HepG2 (cell line): ENCODE results near the gene BLMH. TPM values are rescaled to one million over a fixed set of nuclear protein-coding genes. Genes with fewer than 3 reads are reported as not detected.

ENCODE experiments used
- EP300 ChIP-seq, 3 experiments: sonication (generic) in 1 of 3; formaldehyde crosslinking in 1 of 3; IDR thresholded peaks; 2 replicates each; pipeline versions ENCODE4 v1.5.1 to v1.6.1; 2011 to 2020; ENCODE audit warnings: low read depth in 2 of 3, low read length in 2 of 3, borderline replicate concordance in 1 of 3, improper control_type of control experiment in 1 of 3, mild to moderate bottlenecking in 1 of 3, missing genetic modification reagents in 1 of 3, moderate library complexity in 1 of 3
- IRX3 ChIP-seq: sonication (generic); formaldehyde crosslinking; IDR thresholded peaks from 2 replicates; pipeline ENCODE4 v1.8.1; 2023; ENCODE audit warnings: mild to moderate bottlenecking, low read depth, missing genetic modification reagents, borderline replicate concordance
- KAT2B ChIP-seq: fragments of 150-350 bp; IDR thresholded peaks from 2 replicates; pipeline ENCODE4 v1.6.1; 2014; ENCODE audit warnings: low read depth, low read length, borderline replicate concordance
- MEIS1 ChIP-seq: sonication (generic); formaldehyde crosslinking; IDR thresholded peaks from 2 replicates; pipeline ENCODE4 v1.9.0; 2021; ENCODE audit warnings: mild to moderate bottlenecking, missing genetic modification reagents, moderate library complexity, borderline replicate concordance
- NCOA5 ChIP-seq: sonication (generic); formaldehyde crosslinking; IDR thresholded peaks from 2 replicates; pipeline ENCODE4 v1.4.0; 2020; ENCODE audit warnings: missing genetic modification reagents
- NFE2L2 ChIP-seq: fragments of 150-350 bp; IDR thresholded peaks from 2 replicates; pipeline ENCODE4 v1.6.1; 2014; ENCODE audit warnings: low read length
- ZBTB34 ChIP-seq: sonication (generic); formaldehyde crosslinking; IDR thresholded peaks from 2 replicates; pipeline ENCODE4 v1.8.0; 2022; ENCODE audit warnings: mild to moderate bottlenecking, missing genetic modification reagents
- ZNF10 ChIP-seq: sonication (generic); formaldehyde crosslinking; IDR thresholded peaks from 2 replicates; pipeline ENCODE4 v1.4.0; 2020; ENCODE audit warnings: mild to moderate bottlenecking, low read depth, missing genetic modification reagents, borderline replicate concordance
- ZNF276 ChIP-seq: sonication (generic); formaldehyde crosslinking; IDR thresholded peaks from 2 replicates; pipeline ENCODE4 v1.4.0; 2020; ENCODE audit warnings: mild to moderate bottlenecking, low read depth, missing genetic modification reagents
- ZNF331 ChIP-seq: sonication (generic); formaldehyde crosslinking; IDR thresholded peaks from 2 replicates; pipeline ENCODE4 v1.4.0; 2020; ENCODE audit warnings: missing genetic modification reagents
- ZNF34 ChIP-seq: sonication (generic); formaldehyde crosslinking; IDR thresholded peaks from 2 replicates; pipeline ENCODE4 v1.4.0; 2020; ENCODE audit warnings: mild to moderate bottlenecking, missing genetic modification reagents, borderline replicate concordance
- ZSCAN20 ChIP-seq: sonication (generic); formaldehyde crosslinking; IDR thresholded peaks from 2 replicates; pipeline ENCODE4 v1.4.0; 2020; ENCODE audit warnings: missing genetic modification reagents, mild to moderate bottlenecking, borderline replicate concordance
- polyA plus RNA-seq, 8 experiments: library from polyadenylated mRNA; depleted of rRNA in 3 of 8; stranded (reverse) in 7 of 8; unstranded in 1 of 8; fragments of >200 nt; fragmentation: Illumina TruSeq in 4 of 8; extraction: Trizol in 4 of 8; gene quantifications; 2 replicates each; pipeline versions ENCODE4 v1.2.1 to v1.2.3, GENCODE V29; 2011 to 2016; ENCODE audit warnings: low read depth in 4 of 8, missing spikeins in 1 of 8, mixed read lengths in 1 of 8; ENCODE audit not compliant: insufficient read depth in 1 of 8
- total RNA-seq, 5 experiments: library from RNA; depleted of rRNA; stranded (reverse); fragments of >200 nt; fragmentation: Illumina TruSeq; extraction: Trizol; gene quantifications; 2 replicates each; pipeline ENCODE4 v1.2.3, GENCODE V29; 2016; ENCODE audit warnings: low read depth in 1 of 5
- TF ChIP-seq, protein P1 (sequence below): sonication (generic); formaldehyde crosslinking; IDR thresholded peaks from 2 replicates; pipeline ENCODE4 v1.5.1; 2020; ENCODE audit warnings: mild to moderate bottlenecking, missing genetic modification reagents, moderate library complexity
- TF ChIP-seq, protein P2 (sequence below): sonication (generic); formaldehyde crosslinking; conservative IDR thresholded peaks from 2 replicates; pipeline ENCODE4 v1.4.0; 2020; ENCODE audit warnings: missing genetic modification reagents
- TF ChIP-seq, protein P3 (sequence below): sonication (generic); formaldehyde crosslinking; conservative IDR thresholded peaks from 2 replicates; pipeline ENCODE4 v1.4.0; 2020; ENCODE audit warnings: missing genetic modification reagents

Gene BLMH
- total and polyA plus RNA-seq, 2 of the 13 experiments (the other 11 are each of a cell fraction or from before 2014, with no cell fraction given) = 12.1 to 41.0 TPM

DNA sequence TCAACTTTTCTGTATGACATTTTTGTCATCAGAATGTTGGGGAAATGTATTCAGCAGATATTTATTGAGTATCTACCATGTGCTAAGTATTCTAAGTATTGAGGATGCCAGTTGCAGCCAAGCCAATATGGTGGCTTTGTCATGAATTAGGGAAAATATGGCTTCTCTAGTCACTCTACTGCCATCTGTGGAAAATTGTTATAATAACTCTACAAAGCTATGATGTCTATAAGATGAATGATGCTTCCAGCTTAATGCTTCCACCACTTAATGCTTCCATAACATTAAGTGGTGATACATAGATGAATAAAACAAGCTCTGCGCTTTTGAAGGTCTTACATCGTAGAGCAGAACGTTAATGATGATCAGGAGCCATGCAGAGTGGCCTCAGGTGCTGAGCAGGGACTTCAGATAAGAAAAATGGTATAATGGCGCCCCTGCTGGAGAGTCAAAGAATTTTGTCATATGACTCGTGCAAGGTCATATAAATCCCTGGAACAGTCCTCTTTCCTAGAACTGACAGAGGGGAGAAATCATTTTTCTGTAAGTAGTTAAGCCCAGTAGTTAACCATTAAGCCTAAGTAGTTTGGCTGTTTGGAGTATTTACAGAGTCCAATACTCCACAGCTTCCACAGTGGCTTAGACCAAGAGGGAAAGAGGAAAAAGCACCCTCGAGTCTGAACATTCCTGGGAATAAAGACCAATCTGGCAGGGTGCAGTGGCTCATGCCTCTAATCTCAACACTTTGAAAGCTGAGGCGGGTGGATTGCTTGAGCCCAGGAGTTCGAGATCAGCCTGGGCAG, 44.8 kb upstream of the BLMH start (continued):
- TF ChIP-seq ZNF276 (CRISPR knock-in tag) = no peak
- TF ChIP-seq ZSCAN20 (CRISPR knock-in tag) = no peak
- TF ChIP-seq NFE2L2 = no peak
- TF ChIP-seq MEIS1 (CRISPR knock-in tag) = no peak
- TF ChIP-seq EP300 (IDR thresholded peaks at IDR 0.05; ENCODE audit: low read depth in 2 of 2, low read length in 2 of 2) = peak in 1 of 2 experiments; percentile 35; a peak in 1 of 4 replicates
- TF ChIP-seq EP300 (CRISPR knock-in tag; IDR thresholded peaks at IDR 0.05; ENCODE audit: borderline replicate concordance) = no peak
- no peak for TF ChIP-seq ZNF10
- no peak for TF ChIP-seq KAT2B
- TF ChIP-seq, protein P1, sequence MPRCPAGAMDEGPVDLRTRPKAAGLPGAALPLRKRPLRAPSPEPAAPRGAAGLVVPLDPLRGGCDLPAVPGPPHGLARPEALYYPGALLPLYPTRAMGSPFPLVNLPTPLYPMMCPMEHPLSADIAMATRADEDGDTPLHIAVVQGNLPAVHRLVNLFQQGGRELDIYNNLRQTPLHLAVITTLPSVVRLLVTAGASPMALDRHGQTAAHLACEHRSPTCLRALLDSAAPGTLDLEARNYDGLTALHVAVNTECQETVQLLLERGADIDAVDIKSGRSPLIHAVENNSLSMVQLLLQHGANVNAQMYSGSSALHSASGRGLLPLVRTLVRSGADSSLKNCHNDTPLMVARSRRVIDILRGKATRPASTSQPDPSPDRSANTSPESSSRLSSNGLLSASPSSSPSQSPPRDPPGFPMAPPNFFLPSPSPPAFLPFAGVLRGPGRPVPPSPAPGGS (CRISPR knock-in tag) = no peak
- no peak for TF ChIP-seq ZNF34
- peak; percentile 48 for TF ChIP-seq ZNF331
- TF ChIP-seq, protein P2, sequence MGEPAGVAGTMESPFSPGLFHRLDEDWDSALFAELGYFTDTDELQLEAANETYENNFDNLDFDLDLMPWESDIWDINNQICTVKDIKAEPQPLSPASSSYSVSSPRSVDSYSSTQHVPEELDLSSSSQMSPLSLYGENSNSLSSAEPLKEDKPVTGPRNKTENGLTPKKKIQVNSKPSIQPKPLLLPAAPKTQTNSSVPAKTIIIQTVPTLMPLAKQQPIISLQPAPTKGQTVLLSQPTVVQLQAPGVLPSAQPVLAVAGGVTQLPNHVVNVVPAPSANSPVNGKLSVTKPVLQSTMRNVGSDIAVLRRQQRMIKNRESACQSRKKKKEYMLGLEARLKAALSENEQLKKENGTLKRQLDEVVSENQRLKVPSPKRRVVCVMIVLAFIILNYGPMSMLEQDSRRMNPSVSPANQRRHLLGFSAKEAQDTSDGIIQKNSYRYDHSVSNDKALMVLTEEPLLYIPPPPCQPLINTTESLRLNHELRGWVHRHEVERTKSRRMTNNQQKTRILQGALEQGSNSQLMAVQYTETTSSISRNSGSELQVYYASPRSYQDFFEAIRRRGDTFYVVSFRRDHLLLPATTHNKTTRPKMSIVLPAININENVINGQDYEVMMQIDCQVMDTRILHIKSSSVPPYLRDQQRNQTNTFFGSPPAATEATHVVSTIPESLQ (CRISPR knock-in tag) = no peak
- TF ChIP-seq ZBTB34 = no peak
- TF ChIP-seq, protein P3, sequence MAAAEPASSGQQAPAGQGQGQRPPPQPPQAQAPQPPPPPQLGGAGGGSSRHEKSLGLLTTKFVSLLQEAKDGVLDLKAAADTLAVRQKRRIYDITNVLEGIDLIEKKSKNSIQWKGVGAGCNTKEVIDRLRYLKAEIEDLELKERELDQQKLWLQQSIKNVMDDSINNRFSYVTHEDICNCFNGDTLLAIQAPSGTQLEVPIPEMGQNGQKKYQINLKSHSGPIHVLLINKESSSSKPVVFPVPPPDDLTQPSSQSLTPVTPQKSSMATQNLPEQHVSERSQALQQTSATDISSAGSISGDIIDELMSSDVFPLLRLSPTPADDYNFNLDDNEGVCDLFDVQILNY (CRISPR knock-in tag) = no peak
- no peak for TF ChIP-seq NCOA5 (CRISPR knock-in tag)
- TF ChIP-seq IRX3 (CRISPR knock-in tag) = no peak
